Pons (tissue), 1 donor: Measurements from ENCODE around the gene OCEL1.

Source experiments
- DNase-seq: peaks from one replicate; pipeline ENCODE4 v3.0.0-alpha.2; 2016; ENCODE audit warnings: low spot score

The OCEL1 gene

GRCh38 chr19:17210296-17210695 lies 15.7 kb upstream of the OCEL1 start:
- no peak for DNase-seq

GRCh38 chr19:17211547-17212446 lies 14.2 kb upstream of the OCEL1 start:
- no peak for DNase-seq

- no peak for DNase-seq
Observed at GRCh38 chr19:17213334-17213733, 12.7 kb upstream of the OCEL1 start.

- DNase-seq, result no peak
Observed at GRCh38 chr19:17214508-17215126, 11.4 kb upstream of the OCEL1 start.

GRCh38 chr19:17215127-17215971 lies 10.7 kb upstream of the OCEL1 start, which contains the start of gene USE1:
Gene USE1 (plus strand): TSS chr19:17215357. CDS start chr19:17215406, 49 bp downstream.
- DNase-seq, result peak; percentile 89

GRCh38 chr19:17216058-17216670 lies 9.9 kb upstream of the OCEL1 start:
- DNase-seq, result no peak

GRCh38 chr19:17219286-17219685 lies 6.7 kb upstream of the OCEL1 start:
- no peak for DNase-seq

GRCh38 chr19:17220207-17220758 lies 5.7 kb upstream of the OCEL1 start:
- no peak for DNase-seq

GRCh38 chr19:17225053-17225452 lies 973 bp upstream of the OCEL1 start:
- no peak for DNase-seq

- no peak for DNase-seq
Observed at GRCh38 chr19:17227798-17228367, 1.9 kb downstream of the OCEL1 start.

- no peak for DNase-seq
Observed at GRCh38 chr19:17229890-17230289, 3.9 kb downstream of the OCEL1 start.

- no peak for DNase-seq
Observed at GRCh38 chr19:17232258-17232657, 6.2 kb downstream of the OCEL1 start.

GRCh38 chr19:17234911-17235299 lies 8.9 kb downstream of the OCEL1 start:
- DNase-seq, result no peak

GRCh38 chr19:17235300-17235970 lies 9.4 kb downstream of the OCEL1 start:
- peak; percentile 43 for DNase-seq

- no peak for DNase-seq
Observed at GRCh38 chr19:17235971-17236777, 10.1 kb downstream of the OCEL1 start.

- DNase-seq, result no peak
Observed at GRCh38 chr19:17236811-17237543, 11.0 kb downstream of the OCEL1 start.

- DNase-seq, result no peak
Observed at GRCh38 chr19:17237747-17238706, 12.0 kb downstream of the OCEL1 start.
